Ascending aorta (tissue), 2 donors: ENCODE results near the gene LAMA3. TPM values are rescaled to one million over a fixed set of nuclear protein-coding genes. Genes with fewer than 3 reads are reported as not detected.

Source experiments
- DNase-seq, 2 donors: peaks; one replicate each; pipeline ENCODE4 v3.0.0-alpha.2; 2019; ENCODE audit warnings: low spot score in 2 of 2
- H3K27ac ChIP-seq, 2 donors: fragments of 200-600 bp; sonication (generic); one replicate each; pipeline ENCODE4 v1.5.1; 2016 to 2017; ENCODE audit warnings: mild to moderate bottlenecking in 1 of 2
- H3K27me3 ChIP-seq: fragments of 200-600 bp; sonication (generic); one replicate; pipeline ENCODE4 v1.5.1; 2017
- H3K36me3 ChIP-seq, 2 donors: fragments of 200-600 bp; sonication (generic); one replicate each; pipeline ENCODE4 v1.5.1; 2016
- H3K4me1 ChIP-seq, 2 donors: fragments of 200-600 bp; sonication (generic); one replicate each; pipeline ENCODE4 v1.5.1; 2016 to 2017; ENCODE audit warnings: mild to moderate bottlenecking in 1 of 2
- H3K4me3 ChIP-seq, 2 donors: fragments of 200-600 bp; sonication (generic); one replicate each; pipeline ENCODE4 v1.5.1; 2016 to 2017; ENCODE audit warnings: mild to moderate bottlenecking in 1 of 2
- H3K9me3 ChIP-seq, 2 donors: fragments of 200-600 bp; sonication (generic); one replicate each; pipeline ENCODE4 v1.5.1; 2016
- intact Hi-C: fragments of 100-400 bp; cut with DNase I; formaldehyde crosslinking; loops from one replicate; pipeline ENCODE4 v1.15.1; 2023
- total RNA-seq: library from RNA; depleted of rRNA; stranded (reverse); fragments of >200 nt; gene quantifications from one replicate; pipeline ENCODE4 v1.1.0, GENCODE V29; 2016
- TF ChIP-seq, protein P1 (sequence below), 3 experiments: fragments of 200-600 bp in 2 of 3; fragments of 450-650 bp in 1 of 3; sonication (generic) in 2 of 3; IDR thresholded peaks; one replicate each; pipeline ENCODE4 v1.5.1; 2016 to 2019; ENCODE audit warnings: antibody characterized with exemption in 3 of 3, mild to moderate bottlenecking in 1 of 3, moderate library complexity in 1 of 3

The LAMA3 gene
- total RNA-seq, 1 donor from 2014 or later: 27.2 TPM

DNA sequence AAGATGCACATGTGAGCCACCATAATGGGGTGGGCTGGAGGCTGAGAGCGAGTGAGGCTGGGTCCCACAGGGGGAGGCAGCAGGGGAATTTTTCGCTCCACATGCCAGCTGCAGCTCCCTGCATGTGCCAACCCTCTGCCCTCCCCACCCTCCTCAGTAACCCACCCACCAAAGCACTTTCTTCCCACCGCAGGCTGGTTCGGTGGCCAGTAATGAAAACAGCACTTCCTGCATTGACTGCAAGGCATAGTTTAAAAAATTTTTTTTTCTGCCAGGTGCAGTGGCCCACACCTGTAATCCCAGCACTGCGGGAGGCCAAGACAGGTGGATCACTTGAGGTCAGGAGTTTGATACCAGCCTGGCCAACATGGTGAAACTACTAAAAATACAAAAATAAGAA lies 177.8 kb downstream of the LAMA3 start:
- TF ChIP-seq, protein P1, sequence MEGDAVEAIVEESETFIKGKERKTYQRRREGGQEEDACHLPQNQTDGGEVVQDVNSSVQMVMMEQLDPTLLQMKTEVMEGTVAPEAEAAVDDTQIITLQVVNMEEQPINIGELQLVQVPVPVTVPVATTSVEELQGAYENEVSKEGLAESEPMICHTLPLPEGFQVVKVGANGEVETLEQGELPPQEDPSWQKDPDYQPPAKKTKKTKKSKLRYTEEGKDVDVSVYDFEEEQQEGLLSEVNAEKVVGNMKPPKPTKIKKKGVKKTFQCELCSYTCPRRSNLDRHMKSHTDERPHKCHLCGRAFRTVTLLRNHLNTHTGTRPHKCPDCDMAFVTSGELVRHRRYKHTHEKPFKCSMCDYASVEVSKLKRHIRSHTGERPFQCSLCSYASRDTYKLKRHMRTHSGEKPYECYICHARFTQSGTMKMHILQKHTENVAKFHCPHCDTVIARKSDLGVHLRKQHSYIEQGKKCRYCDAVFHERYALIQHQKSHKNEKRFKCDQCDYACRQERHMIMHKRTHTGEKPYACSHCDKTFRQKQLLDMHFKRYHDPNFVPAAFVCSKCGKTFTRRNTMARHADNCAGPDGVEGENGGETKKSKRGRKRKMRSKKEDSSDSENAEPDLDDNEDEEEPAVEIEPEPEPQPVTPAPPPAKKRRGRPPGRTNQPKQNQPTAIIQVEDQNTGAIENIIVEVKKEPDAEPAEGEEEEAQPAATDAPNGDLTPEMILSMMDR (IDR thresholded peaks at IDR 0.05): no peak
- H3K9me3 ChIP-seq: no peaks in the 10 kb centered on the region

DNA sequence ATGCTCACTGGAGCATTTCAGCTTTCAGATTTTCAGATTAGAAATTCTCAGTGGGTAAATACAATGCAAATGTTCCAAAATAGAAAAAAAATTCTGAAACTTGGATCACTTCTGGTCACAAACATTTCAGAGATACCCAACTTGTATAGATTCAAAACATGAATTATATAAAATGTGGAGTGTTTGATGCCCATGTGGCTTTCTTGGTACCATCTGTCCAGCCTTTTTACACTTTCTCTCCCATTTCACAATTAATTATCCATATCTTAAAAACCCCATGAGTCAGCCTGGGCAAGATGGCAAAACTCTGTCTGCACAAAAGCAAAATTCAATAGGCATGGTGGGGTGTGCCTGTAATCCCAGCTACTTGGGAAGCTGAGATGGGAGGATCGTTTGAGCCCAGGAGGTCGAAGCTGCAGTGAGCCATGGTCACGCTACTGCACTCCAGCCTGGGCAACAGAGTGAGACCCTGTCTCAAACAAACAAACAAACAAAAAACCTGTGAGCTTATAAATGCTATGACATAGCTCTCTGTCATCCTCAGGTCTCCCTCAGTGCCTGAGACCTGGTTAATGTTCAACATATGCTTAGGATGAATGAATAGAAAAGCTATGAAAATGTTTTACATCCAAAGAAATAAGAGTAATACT lies 179.0 kb downstream of the LAMA3 start:
- Histone ChIP-seq H3K36me3 (no peaks in the 10 kb centered on the region), H3K4me3 (no peak overlapping the region), H3K4me1 (peaks cover 0 to 11% of the 10 kb centered on the region in 2 donors), H3K9me3 (no peaks in the 10 kb centered on the region), H3K27me3 (no peaks in the 10 kb centered on the region), H3K27ac (no peak overlapping the region)
- DNase-seq: no peak
- intact Hi-C loops: no loop called here
- TF ChIP-seq, protein P1 (IDR thresholded peaks at IDR 0.05): no peak

More for the DNA sequence above, 177.8 kb downstream of the LAMA3 start:
- no peak for DNase-seq
- Histone ChIP-seq H3K27me3 (no peaks in the 10 kb centered on the region), H3K36me3 (no peaks in the 10 kb centered on the region), H3K27ac (no peak overlapping the region), H3K4me1 (peaks cover 9 to 21% of the 10 kb centered on the region in 2 donors), H3K4me3 (no peak overlapping the region)
- intact Hi-C loops: no loop called here

DNA sequence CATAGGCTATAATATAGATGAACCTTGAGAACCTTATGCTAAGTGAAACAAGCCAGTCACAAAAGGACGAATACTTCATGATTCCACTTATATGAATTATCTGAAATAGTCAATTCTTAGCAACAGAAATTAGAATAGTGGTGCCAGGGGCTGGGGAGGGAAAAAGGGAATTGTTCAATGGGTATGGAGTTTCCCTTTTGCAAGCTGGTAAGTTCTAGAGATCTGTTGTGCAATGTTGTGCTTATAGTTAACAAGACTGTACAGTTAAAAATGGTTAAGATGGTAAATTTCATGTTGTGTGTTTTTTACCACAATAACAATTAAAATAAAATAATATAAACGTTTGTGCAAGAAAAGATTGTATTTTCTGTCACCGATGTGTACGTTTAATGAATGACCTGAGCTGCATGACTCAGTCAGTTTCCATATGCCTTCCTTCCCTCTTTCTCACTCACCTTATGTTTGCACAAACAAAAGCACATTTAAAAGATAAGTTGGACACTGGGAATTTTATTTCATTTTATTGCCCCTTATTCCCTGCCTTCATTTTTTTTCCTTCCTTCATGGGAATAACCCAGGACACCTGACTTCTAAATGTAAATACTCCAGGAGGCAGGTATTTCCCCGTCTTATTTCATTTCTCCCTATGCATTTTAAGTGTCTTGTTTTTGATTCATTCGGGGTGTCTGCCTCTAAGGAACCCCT lies 181.6 kb downstream of the LAMA3 start:
- H3K27ac ChIP-seq: no peak overlapping the region
- intact Hi-C loops: no loop called here
- no peaks in the 10 kb centered on the region for H3K27me3 ChIP-seq
- DNase-seq: no peak
- TF ChIP-seq, protein P1 (IDR thresholded peaks at IDR 0.05): no peak
- H3K4me3 ChIP-seq: no peak overlapping the region
- H3K4me1 ChIP-seq: no peaks in the 10 kb centered on the region
- no peaks in the 10 kb centered on the region for H3K36me3 ChIP-seq
- no peaks in the 10 kb centered on the region for H3K9me3 ChIP-seq

DNA sequence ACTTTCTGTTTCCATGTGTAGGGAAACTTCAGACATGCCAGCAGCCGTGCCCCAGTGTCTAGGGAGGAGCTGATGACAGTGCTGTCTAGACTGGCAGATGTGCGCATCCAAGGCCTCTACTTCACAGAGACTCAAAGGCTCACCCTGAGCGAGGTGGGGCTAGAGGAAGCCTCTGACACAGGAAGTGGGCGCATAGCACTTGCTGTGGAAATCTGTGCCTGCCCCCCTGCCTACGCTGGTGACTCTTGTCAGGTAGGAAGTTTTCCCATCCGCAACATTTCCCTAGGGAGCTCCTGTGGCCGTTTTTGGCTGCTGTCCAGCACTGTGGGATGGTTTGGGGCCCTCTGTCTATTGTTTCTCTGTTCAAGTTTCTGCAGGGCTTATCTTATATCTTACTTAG lies 182.2 kb downstream of the LAMA3 start:
- H3K9me3 ChIP-seq: no peaks in the 10 kb centered on the region
- DNase-seq: no peak
- intact Hi-C loops: no loop called here
- no peaks in the 10 kb centered on the region for H3K4me1 ChIP-seq
- no peaks in the 10 kb centered on the region for H3K36me3 ChIP-seq
- TF ChIP-seq, protein P1 (IDR thresholded peaks at IDR 0.05): no peak
- no peak overlapping the region for H3K4me3 ChIP-seq
- no peaks in the 10 kb centered on the region for H3K27me3 ChIP-seq
- no peak overlapping the region for H3K27ac ChIP-seq

DNA sequence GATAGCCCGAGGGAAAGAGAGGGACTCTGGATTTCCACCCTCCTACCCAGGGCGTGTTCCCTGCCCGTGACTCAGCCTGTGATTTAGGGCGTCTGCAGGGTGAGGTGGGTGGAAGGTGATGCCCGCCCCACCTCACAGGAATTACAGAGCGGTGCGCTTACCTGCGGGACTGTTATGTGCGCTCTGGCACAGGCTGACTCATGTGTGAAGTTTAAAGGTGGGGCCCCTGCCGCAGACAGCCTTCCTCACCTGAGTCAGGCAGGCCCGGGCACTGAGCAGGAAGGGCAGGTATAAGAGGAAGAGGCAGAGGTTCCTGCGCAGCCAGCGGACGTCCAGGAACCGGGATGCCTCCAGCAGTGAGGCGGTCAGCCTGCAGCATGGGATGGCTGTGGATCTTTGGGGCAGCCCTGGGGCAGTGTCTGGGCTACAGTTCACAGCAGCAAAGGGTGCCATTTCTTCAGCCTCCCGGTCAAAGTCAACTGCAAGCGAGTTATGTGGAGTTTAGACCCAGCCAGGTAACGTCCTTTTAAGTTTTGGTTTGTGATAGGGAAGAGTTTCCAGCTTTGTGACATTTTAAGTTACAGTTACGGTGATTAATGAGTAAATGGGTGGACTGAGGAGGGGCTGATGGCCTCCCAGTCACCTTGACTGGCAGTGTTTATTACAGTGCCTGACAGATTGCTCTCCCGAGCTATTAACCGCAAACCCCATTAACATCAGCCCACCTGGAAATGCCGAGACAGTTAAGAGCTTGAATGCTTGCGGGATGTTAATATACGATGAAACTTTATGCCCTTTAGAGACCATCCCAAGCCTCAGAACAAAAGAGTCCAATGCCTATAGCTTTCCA lies 183.7 kb downstream of the LAMA3 start:
- H3K36me3 ChIP-seq: no peaks in the 10 kb centered on the region
- DNase-seq: no peak
- H3K4me1 ChIP-seq: no peaks in the 10 kb centered on the region
- H3K27me3 ChIP-seq: no peaks in the 10 kb centered on the region
- TF ChIP-seq, protein P1 (IDR thresholded peaks at IDR 0.05): no peak
- no peaks in the 10 kb centered on the region for H3K9me3 ChIP-seq
- intact Hi-C loops: no loop called here
- H3K4me3 ChIP-seq: no peak overlapping the region
- no peak overlapping the region for H3K27ac ChIP-seq
